Endothelial cell of umbilical vein (primary cell): ENCODE data around the gene MYRFL. TPM values are rescaled to one million over a fixed set of nuclear protein-coding genes. Genes with fewer than 3 reads are reported as not detected.

ENCODE experiments used
- BruUV-seq: library from RNA; stranded (reverse); fragments of 400-500 nt; replicated peaks from 2 replicates; lab custom pipeline; 2021; lab: Mats Ljungman, UMichigan
- CTCF ChIA-PET: fragments of 300-600, 350-600 bp; sonication (Branson Sonifier 250); formaldehyde crosslinking; loops from one replicate; lab custom pipeline; 2021; ENCODE audit warnings: antibody characterized with exemption, inconsistent platforms; lab: Charles Lee
- POLR2A ChIA-PET: fragments of 300-600, 350-600 bp; sonication (Branson Sonifier 250); formaldehyde crosslinking; loops from one replicate; lab custom pipeline; 2021; ENCODE audit warnings: antibody characterized with exemption, inconsistent platforms; lab: Charles Lee
- DNase-seq: peaks from one replicate; pipeline ENCODE4 v3.0.0-alpha.2; 2011; ENCODE audit warnings: low read depth, low spot score
- FAIRE-seq: peaks from 2 replicates; lab custom pipeline; 2011; peaks lifted over from hg19 to GRCh38; lab: Jason Lieb, UNC
- H2AFZ ChIP-seq: 2 replicates; pipeline ENCODE4 v1.6.0; 2012; ENCODE audit warnings: low read depth, low read length, control low read depth, inconsistent platforms
- H3K27ac ChIP-seq: 2 replicates; pipeline ENCODE4 v1.5.1; 2011; ENCODE audit warnings: low read depth, mild to moderate bottlenecking, control low read depth, low read length, moderate library complexity; ENCODE audit not compliant: insufficient read depth
- H3K27me3 ChIP-seq, 2 experiments: 2 replicates each; pipeline versions ENCODE4 v1.6.0 to v1.6.1; 2011; ENCODE audit warnings: low read length in 2 of 2, mixed read lengths in 1 of 2; ENCODE audit not compliant: control insufficient read depth in 2 of 2, insufficient read depth in 2 of 2
- H3K36me3 ChIP-seq, 2 experiments: 2 replicates in 1 of 2; 3 replicates in 1 of 2; pipeline ENCODE4 v1.5.1; 2011; ENCODE audit warnings: low read length in 2 of 2, mild to moderate bottlenecking in 1 of 2, moderate library complexity in 1 of 2; ENCODE audit not compliant: control insufficient read depth in 2 of 2, insufficient read depth in 2 of 2; ENCODE audit errors: extremely low read depth in 1 of 2
- H3K4me1 ChIP-seq: 3 replicates; pipeline ENCODE4 v1.5.1; 2011; ENCODE audit warnings: mild to moderate bottlenecking, low read length; ENCODE audit not compliant: control insufficient read depth, insufficient read depth; ENCODE audit errors: extremely low read depth
- H3K4me2 ChIP-seq: 2 replicates; pipeline ENCODE4 v1.6.1; 2011; ENCODE audit warnings: low read length, control low read depth, mixed read lengths; ENCODE audit not compliant: insufficient read depth
- H3K4me3 ChIP-seq, 3 experiments: fragments of 200-600 bp in 1 of 3; sonication (generic), shearing (Covaris generic) in 1 of 3; replicated peaks in 1 of 3; 2 replicates each; pipeline ENCODE4 v1.5.1; 2011 to 2016; ENCODE audit warnings: control low read depth in 3 of 3, low read length in 3 of 3, mild to moderate bottlenecking in 2 of 3, inconsistent platforms in 1 of 3, low read depth in 1 of 3, moderate library complexity in 1 of 3; ENCODE audit not compliant: insufficient read depth in 1 of 3
- H3K79me2 ChIP-seq: 2 replicates; pipeline ENCODE4 v1.6.0; 2012; ENCODE audit warnings: low read length, inconsistent platforms; ENCODE audit not compliant: control insufficient read depth, insufficient read depth
- H3K9ac ChIP-seq: replicated peaks from 2 replicates; pipeline ENCODE3; 2011; ENCODE audit warnings: low read length, control low read depth; ENCODE audit not compliant: insufficient read depth; ENCODE audit errors: extremely low read depth
- H3K9me1 ChIP-seq: replicated peaks from 3 replicates; pipeline ENCODE4 v1.6.0; 2011; ENCODE audit warnings: mild to moderate bottlenecking, low read length; ENCODE audit not compliant: control insufficient read depth, insufficient read depth; ENCODE audit errors: extremely low read depth
- H3K9me3 ChIP-seq: replicated peaks from 2 replicates; pipeline ENCODE4 v1.5.1; 2012; ENCODE audit warnings: low read length, inconsistent platforms; ENCODE audit not compliant: control insufficient read depth, insufficient read depth
- H4K20me1 ChIP-seq: replicated peaks from 2 replicates; pipeline ENCODE3; 2011; ENCODE audit warnings: mild to moderate bottlenecking, low read length; ENCODE audit not compliant: control insufficient read depth, insufficient read depth; ENCODE audit errors: extremely low read depth
- EZH2 ChIP-seq: IDR thresholded peaks from 2 replicates; pipeline ENCODE4 v1.6.1; 2012; ENCODE audit warnings: borderline replicate concordance, low read depth, mild to moderate bottlenecking, moderate library complexity, low read length, inconsistent platforms; ENCODE audit not compliant: severe bottlenecking
- FOS ChIP-seq: IDR thresholded peaks from 2 replicates; pipeline ENCODE4 v1.6.1; 2011; ENCODE audit warnings: mild to moderate bottlenecking, low read length, moderate library complexity, borderline replicate concordance; ENCODE audit not compliant: insufficient read depth
- GATA2 ChIP-seq: IDR thresholded peaks from 2 replicates; pipeline ENCODE4 v1.7.0; 2011; ENCODE audit warnings: low read depth, mild to moderate bottlenecking, moderate library complexity, mixed read lengths, low read length; ENCODE audit not compliant: insufficient read length, insufficient read depth
- JUN ChIP-seq: IDR thresholded peaks from 2 replicates; pipeline ENCODE4 v1.6.1; 2011; ENCODE audit warnings: borderline replicate concordance, low read depth; ENCODE audit not compliant: insufficient read length, insufficient read depth
- MYC ChIP-seq: IDR thresholded peaks from one replicate; pipeline ENCODE4 v1.6.1; 2011; ENCODE audit warnings: mild to moderate bottlenecking, low read depth, low read length
- POLR2A ChIP-seq: IDR thresholded peaks from 2 replicates; pipeline ENCODE4 v1.6.1; 2012; ENCODE audit warnings: low read depth, mild to moderate bottlenecking, control low read depth, low read length
- POLR2AphosphoS5 ChIP-seq: IDR thresholded peaks from 2 replicates; pipeline ENCODE4 v1.6.1; 2012; ENCODE audit warnings: low read depth, mild to moderate bottlenecking, control low read depth, low read length, moderate library complexity; ENCODE audit not compliant: insufficient read depth
- dilution Hi-C: fragments of 300-500 bp; cut with MboI; formaldehyde crosslinking; loops from one replicate; pipeline ENCODE4 v1.15.0; 2019; ENCODE audit warnings: low sequenced_read_pairs; ENCODE audit not compliant: extremely low pct_ligation_motif_present
- intact Hi-C: fragments of 100-400 bp; cut with micrococcal nuclease; formaldehyde crosslinking; loops from one replicate; pipeline ENCODE4 v1.10.0; 2022
- polyA plus RNA-seq, 4 experiments: library from polyadenylated mRNA; depleted of rRNA in 3 of 4; stranded (reverse) in 3 of 4; unstranded in 1 of 4; fragments of >200 nt; gene quantifications; 2 replicates each; pipeline versions ENCODE4 v1.2.1 to v1.2.3, GENCODE V29; 2011 to 2012; ENCODE audit warnings: missing spikeins in 1 of 4
- total RNA-seq: library from RNA; stranded (reverse); gene quantifications from 2 replicates; pipeline ENCODE4 v1.2.3, GENCODE V29; 2021
- TF ChIP-seq, protein P1 (sequence below), 2 donors: IDR thresholded peaks; 1 replicate in 1 of 2; 2 replicates in 1 of 2; pipeline ENCODE4 v1.5.1; 2011; ENCODE audit warnings: low read length in 2 of 2, mild to moderate bottlenecking in 2 of 2, moderate library complexity in 2 of 2, control low read depth in 1 of 2, inconsistent platforms in 1 of 2, low read depth in 1 of 2; ENCODE audit not compliant: insufficient read depth in 1 of 2; ENCODE audit errors: extremely low read depth in 1 of 2
- TF ChIP-seq, protein P2 (sequence below): IDR thresholded peaks from 2 replicates; pipeline ENCODE4 v1.6.1; 2011; ENCODE audit not compliant: insufficient read depth, insufficient read length

The MYRFL gene
- total and polyA plus RNA-seq, 2 donors (not counting 3 experiments of a cell fraction or from before 2014, with no cell fraction given): not detected

DNA sequence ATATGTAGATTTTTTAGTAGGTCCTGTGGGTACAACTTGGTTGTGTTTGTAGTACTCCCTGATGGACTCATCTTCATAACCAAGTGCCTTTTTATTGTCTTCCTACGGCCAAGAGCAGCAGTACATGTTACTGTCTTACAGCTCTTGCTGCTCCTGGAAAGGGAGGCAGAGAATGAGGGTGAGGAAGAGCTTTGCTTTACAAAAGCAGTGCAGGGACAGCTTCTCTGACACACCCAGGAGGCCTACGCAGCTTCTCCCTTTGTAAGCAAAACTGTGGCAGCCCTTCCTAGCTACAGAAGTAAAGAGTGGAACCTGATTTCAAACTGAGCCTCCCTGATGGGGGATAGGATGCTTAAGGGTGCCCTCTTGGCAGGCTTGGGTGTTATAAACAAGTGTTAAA lies 18.6 kb downstream of the MYRFL start:
- BruUV-seq: no TSS peak
- Histone ChIP-seq H3K4me1 (no peaks in the 10 kb centered on the region), H3K4me3 (no peak overlapping the region), H3K9me3 (no peaks in the 10 kb centered on the region), H3K4me2 (no peak overlapping the region), H4K20me1 (no peaks in the 10 kb centered on the region), H3K9ac (no peak overlapping the region), H3K27me3 (peaks cover 0 to 2% of the 10 kb centered on the region in 2 experiments), H3K79me2 (no peaks in the 10 kb centered on the region), H3K36me3 (no peaks in the 10 kb centered on the region), H3K27ac (no peak overlapping the region), H3K9me1 (no peaks in the 10 kb centered on the region), H2AFZ (no peak overlapping the region)
- TF ChIP-seq GATA2: no peak
- TF ChIP-seq, protein P1, sequence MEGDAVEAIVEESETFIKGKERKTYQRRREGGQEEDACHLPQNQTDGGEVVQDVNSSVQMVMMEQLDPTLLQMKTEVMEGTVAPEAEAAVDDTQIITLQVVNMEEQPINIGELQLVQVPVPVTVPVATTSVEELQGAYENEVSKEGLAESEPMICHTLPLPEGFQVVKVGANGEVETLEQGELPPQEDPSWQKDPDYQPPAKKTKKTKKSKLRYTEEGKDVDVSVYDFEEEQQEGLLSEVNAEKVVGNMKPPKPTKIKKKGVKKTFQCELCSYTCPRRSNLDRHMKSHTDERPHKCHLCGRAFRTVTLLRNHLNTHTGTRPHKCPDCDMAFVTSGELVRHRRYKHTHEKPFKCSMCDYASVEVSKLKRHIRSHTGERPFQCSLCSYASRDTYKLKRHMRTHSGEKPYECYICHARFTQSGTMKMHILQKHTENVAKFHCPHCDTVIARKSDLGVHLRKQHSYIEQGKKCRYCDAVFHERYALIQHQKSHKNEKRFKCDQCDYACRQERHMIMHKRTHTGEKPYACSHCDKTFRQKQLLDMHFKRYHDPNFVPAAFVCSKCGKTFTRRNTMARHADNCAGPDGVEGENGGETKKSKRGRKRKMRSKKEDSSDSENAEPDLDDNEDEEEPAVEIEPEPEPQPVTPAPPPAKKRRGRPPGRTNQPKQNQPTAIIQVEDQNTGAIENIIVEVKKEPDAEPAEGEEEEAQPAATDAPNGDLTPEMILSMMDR (IDR thresholded peaks at IDR 0.05; ENCODE audit: extremely low read depth in 1 of 2, insufficient read depth in 1 of 2, low read depth in 1 of 2, low read length in 2 of 2): no peak
- TF ChIP-seq MYC: no peak
- TF ChIP-seq, protein P2, sequence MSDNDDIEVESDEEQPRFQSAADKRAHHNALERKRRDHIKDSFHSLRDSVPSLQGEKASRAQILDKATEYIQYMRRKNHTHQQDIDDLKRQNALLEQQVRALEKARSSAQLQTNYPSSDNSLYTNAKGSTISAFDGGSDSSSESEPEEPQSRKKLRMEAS: no peak
- no peak for TF ChIP-seq POLR2A
- no peak for TF ChIP-seq EZH2
- no peak for TF ChIP-seq FOS
- TF ChIP-seq JUN: no peak
- TF ChIP-seq POLR2AphosphoS5: no peak
- POLR2A ChIA-PET: no interaction called here
- FAIRE-seq (no peak), DNase-seq (no peak)
- intact Hi-C loops: no loop called here
- CTCF ChIA-PET: no interaction called here
- dilution Hi-C loops: no loop called here
